Liver (tissue), 3 donors: ENCODE data around the gene MS4A15.

Source experiments
- ATF3 ChIP-seq: IDR thresholded peaks from 2 replicates; pipeline ENCODE4 v1.6.1; 2016; ENCODE audit warnings: antibody characterized with exemption
- CTCF ChIP-seq: fragments of 150-350 bp; IDR thresholded peaks from 2 replicates; pipeline ENCODE4 v1.5.1; 2017; ENCODE audit warnings: improper control_type of control experiment, low read depth, low read length; ENCODE audit not compliant: missing input control
- EGR1 ChIP-seq, 2 donors: IDR thresholded peaks; 2 replicates each; pipeline ENCODE4 v1.6.1; 2016 to 2018; ENCODE audit warnings: antibody characterized with exemption in 2 of 2, low read depth in 2 of 2
- FOXA1 ChIP-seq: IDR thresholded peaks from 2 replicates; pipeline ENCODE4 v1.6.1; 2016; ENCODE audit warnings: antibody characterized with exemption
- HNF4G ChIP-seq: IDR thresholded peaks from 2 replicates; pipeline ENCODE4 v1.6.1; 2016; ENCODE audit warnings: antibody characterized with exemption
- JUND ChIP-seq, 2 donors: IDR thresholded peaks; 2 replicates each; pipeline ENCODE4 v1.6.1; 2016; ENCODE audit warnings: antibody characterized with exemption in 2 of 2
- MAX ChIP-seq: IDR thresholded peaks from 2 replicates; pipeline ENCODE4 v1.6.1; 2016; ENCODE audit warnings: antibody characterized with exemption
- RAD21 ChIP-seq, 2 donors: IDR thresholded peaks; 2 replicates each; pipeline ENCODE4 v1.6.1; 2016; ENCODE audit warnings: antibody characterized with exemption in 2 of 2, mild to moderate bottlenecking in 2 of 2
- REST ChIP-seq: IDR thresholded peaks from 2 replicates; pipeline ENCODE4 v1.6.1; 2016; ENCODE audit warnings: antibody characterized with exemption, mild to moderate bottlenecking
- RXRA ChIP-seq, 2 donors: IDR thresholded peaks; 2 replicates each; pipeline ENCODE4 v1.6.1; 2017 to 2018; ENCODE audit warnings: antibody characterized with exemption in 2 of 2, mild to moderate bottlenecking in 1 of 2
- SP1 ChIP-seq: IDR thresholded peaks from 2 replicates; pipeline ENCODE4 v1.6.1; 2018; ENCODE audit warnings: antibody characterized with exemption, mild to moderate bottlenecking
- TAF1 ChIP-seq: conservative IDR thresholded peaks from 2 replicates; pipeline ENCODE4 v1.6.1; 2016; ENCODE audit warnings: antibody characterized with exemption, mild to moderate bottlenecking
- YY1 ChIP-seq: IDR thresholded peaks from 2 replicates; pipeline ENCODE4 v1.6.1; 2016; ENCODE audit warnings: antibody characterized with exemption, mild to moderate bottlenecking
- ZBTB33 ChIP-seq: IDR thresholded peaks from 2 replicates; pipeline ENCODE4 v1.6.1; 2016; ENCODE audit warnings: antibody characterized with exemption
- donor health status: healthy.
- donor health status: healthy.

GRCh38 chr11:60809691-60810090 is 53.0 kb downstream of the MS4A15 start:
- no peak for TF ChIP-seq CTCF
- TF ChIP-seq HNF4G: no peak
- no peak for TF ChIP-seq FOXA1
- no peak for TF ChIP-seq MAX
- TF ChIP-seq TAF1: no peak
- no peak for TF ChIP-seq ZBTB33
- no peak for TF ChIP-seq REST
- no peak for TF ChIP-seq YY1
- no peak for TF ChIP-seq RAD21 (IDR thresholded peaks at IDR 0.05)
- no peak for TF ChIP-seq RXRA (IDR thresholded peaks at IDR 0.05)
- TF ChIP-seq EGR1 (IDR thresholded peaks at IDR 0.05; ENCODE audit: low read depth in 2 of 2): no peak
- TF ChIP-seq JUND (IDR thresholded peaks at IDR 0.05): no peak
- TF ChIP-seq ATF3: no peak
- no peak for TF ChIP-seq SP1
